H9 (cell line): ENCODE data around the gene SCN4A. TPM values are rescaled to one million over a fixed set of nuclear protein-coding genes. Genes with fewer than 3 reads are reported as not detected.
A peak's percentile ranks its signal among the peaks of the same experiment; 100 is the strongest.

Source experiments
- DNase-seq: peaks from one replicate; pipeline ENCODE4 v3.0.0-alpha.2; 2017
- H2AFZ ChIP-seq: one replicate; pipeline ENCODE4 v1.6.1; 2013; ENCODE audit warnings: mild to moderate bottlenecking, low read length, control low read depth, moderate library complexity
- H2AK5ac ChIP-seq: 2 replicates; pipeline ENCODE4 v1.6.1; 2013; ENCODE audit warnings: low read length, control low read depth, mixed read lengths; ENCODE audit not compliant: insufficient read length
- H2BK120ac ChIP-seq: one replicate; pipeline ENCODE4 v1.6.1; 2013; ENCODE audit warnings: low read depth, mild to moderate bottlenecking, low read length, control low read depth, inconsistent platforms; ENCODE audit not compliant: poor library complexity, severe bottlenecking
- H2BK12ac ChIP-seq: 2 replicates; pipeline ENCODE4 v1.6.1; 2013; ENCODE audit warnings: low read length, control low read depth, mixed read lengths, low read depth; ENCODE audit not compliant: insufficient read length
- H2BK15ac ChIP-seq: 2 replicates; pipeline ENCODE4 v1.6.1; 2013; ENCODE audit warnings: low read depth, low read length, control low read depth
- H2BK20ac ChIP-seq: one replicate; pipeline ENCODE4 v1.6.1; 2013; ENCODE audit warnings: low read depth, mild to moderate bottlenecking, low read length, control low read depth, inconsistent platforms; ENCODE audit not compliant: poor library complexity, severe bottlenecking
- H2BK5ac ChIP-seq: 2 replicates; pipeline ENCODE4 v1.6.1; 2013; ENCODE audit warnings: low read length, control low read depth, mixed read lengths; ENCODE audit not compliant: insufficient read length
- H3K14ac ChIP-seq: 2 replicates; pipeline ENCODE4 v1.6.1; 2013; ENCODE audit warnings: low read length, control low read depth; ENCODE audit not compliant: insufficient read depth
- H3K18ac ChIP-seq: 2 replicates; pipeline ENCODE4 v1.6.1; 2013; ENCODE audit warnings: low read depth, mild to moderate bottlenecking, mixed read lengths, low read length, control low read depth; ENCODE audit not compliant: insufficient read length
- H3K23ac ChIP-seq: 2 replicates; pipeline ENCODE4 v1.6.1; 2013; ENCODE audit warnings: low read length, control low read depth, mixed read lengths, low read depth; ENCODE audit not compliant: insufficient read length
- H3K23me2 ChIP-seq: 2 replicates; pipeline ENCODE4 v1.6.1; 2013; ENCODE audit warnings: low read depth, mild to moderate bottlenecking, mixed read lengths, low read length, control low read depth; ENCODE audit not compliant: insufficient read length, poor library complexity, severe bottlenecking
- H3K27ac ChIP-seq: 2 replicates; pipeline ENCODE4 v1.5.1; 2013; ENCODE audit warnings: low read length, control low read depth, mixed read lengths, low read depth; ENCODE audit not compliant: insufficient read length
- H3K27me3 ChIP-seq: 2 replicates; pipeline ENCODE4 v1.6.1; 2013; ENCODE audit warnings: low read length, control low read depth, inconsistent platforms; ENCODE audit not compliant: insufficient read depth
- H3K4ac ChIP-seq: 2 replicates; pipeline ENCODE4 v1.6.1; 2013; ENCODE audit warnings: low read depth, mild to moderate bottlenecking, control low read depth, inconsistent platforms, low read length, moderate library complexity
- H3K4me1 ChIP-seq: 2 replicates; pipeline ENCODE4 v1.6.1; 2013; ENCODE audit warnings: low read length, control low read depth, inconsistent platforms; ENCODE audit not compliant: insufficient read depth
- H3K4me2 ChIP-seq: 2 replicates; pipeline ENCODE4 v1.6.1; 2013; ENCODE audit warnings: low read length, control low read depth, mixed read lengths; ENCODE audit not compliant: insufficient read length, insufficient read depth
- H3K56ac ChIP-seq: 2 replicates; pipeline ENCODE4 v1.6.1; 2013; ENCODE audit warnings: low read depth, mild to moderate bottlenecking, mixed read lengths, low read length, control low read depth; ENCODE audit not compliant: insufficient read length
- H3K79me1 ChIP-seq: 2 replicates; pipeline ENCODE4 v1.6.1; 2013; ENCODE audit warnings: low read depth, mild to moderate bottlenecking, moderate library complexity, low read length, control low read depth, inconsistent platforms; ENCODE audit not compliant: insufficient read depth, poor library complexity, severe bottlenecking
- H3K79me2 ChIP-seq: 2 replicates; pipeline ENCODE4 v1.6.1; 2013; ENCODE audit warnings: low read length, control low read depth, inconsistent platforms; ENCODE audit not compliant: insufficient read depth
- H3K9ac ChIP-seq: 2 replicates; pipeline ENCODE4 v1.6.1; 2013; ENCODE audit warnings: low read length, control low read depth, mixed read lengths; ENCODE audit not compliant: insufficient read length; ENCODE audit errors: extremely low read depth
- H3K9me3 ChIP-seq: one replicate; pipeline ENCODE4 v1.6.1; 2013; ENCODE audit warnings: low read depth, low read length, inconsistent platforms; ENCODE audit not compliant: control insufficient read depth
- H3T11ph ChIP-seq: one replicate; pipeline ENCODE4 v1.6.1; 2013; ENCODE audit warnings: mild to moderate bottlenecking, low read length, control low read depth, inconsistent platforms
- H4K20me1 ChIP-seq: one replicate; pipeline ENCODE4 v1.6.1; 2013; ENCODE audit not compliant: control insufficient read depth, insufficient read length, insufficient read depth
- H4K5ac ChIP-seq: 2 replicates; pipeline ENCODE4 v1.6.1; 2013; ENCODE audit warnings: low read depth, mild to moderate bottlenecking, mixed read lengths, low read length, control low read depth; ENCODE audit not compliant: insufficient read length
- H4K8ac ChIP-seq: replicated peaks from 2 replicates; pipeline ENCODE4 v1.6.1; 2013; ENCODE audit warnings: low read length, control low read depth, mixed read lengths, low read depth; ENCODE audit not compliant: insufficient read length
- H4K91ac ChIP-seq: 2 replicates; pipeline ENCODE4 v1.6.1; 2013; ENCODE audit warnings: low read depth, mild to moderate bottlenecking, moderate library complexity, mixed read lengths, low read length, control low read depth; ENCODE audit not compliant: insufficient read length
- H3K27ac Mint-ChIP-seq, 3 experiments: 2 replicates in 2 of 3; 3 replicates in 1 of 3; pipeline ENCODE4 v1.8.0; 2020 to 2021; ENCODE audit warnings: mixed read lengths in 3 of 3, mild to moderate bottlenecking in 1 of 3, moderate library complexity in 1 of 3
- H3K27me3 Mint-ChIP-seq: 2 replicates; pipeline ENCODE4 v1.8.0; 2021; ENCODE audit warnings: low read depth, mild to moderate bottlenecking, moderate library complexity, mixed read lengths
- H3K36me3 Mint-ChIP-seq, 3 experiments: 2 replicates in 2 of 3; 3 replicates in 1 of 3; pipeline ENCODE4 v1.8.0; 2020 to 2021; ENCODE audit warnings: low read depth in 3 of 3, mixed read lengths in 3 of 3; ENCODE audit not compliant: insufficient read depth in 1 of 3
- H3K4me1 Mint-ChIP-seq, 2 experiments: 2 replicates each; pipeline ENCODE4 v1.8.0; 2020; ENCODE audit warnings: mixed read lengths in 2 of 2
- H3K4me3 Mint-ChIP-seq, 2 experiments: 2 replicates in 1 of 2; 3 replicates in 1 of 2; pipeline ENCODE4 v1.8.0; 2020 to 2021; ENCODE audit warnings: mild to moderate bottlenecking in 2 of 2, mixed read lengths in 2 of 2, moderate library complexity in 1 of 2
- H3K9me3 Mint-ChIP-seq, 2 experiments: 2 replicates in 1 of 2; 3 replicates in 1 of 2; pipeline ENCODE4 v1.8.0; 2020; ENCODE audit warnings: mild to moderate bottlenecking in 2 of 2, mixed read lengths in 2 of 2, moderate library complexity in 1 of 2
- WGBS: extraction: QIAGEN DNeasy Blood & Tissue Kit; methylation state at CpG from one replicate; pipeline ENCODE4 v1.1.7; 2013; ENCODE audit warnings: missing lambda C conversion rate, low lambda C conversion rate, mixed read lengths; ENCODE audit not compliant: insufficient read length; ENCODE audit errors: extremely low coverage; 5-methylcytosine and 5-hydroxymethylcytosine counted together
- total RNA-seq: library from RNA; stranded (reverse); gene quantifications from 2 replicates; pipeline ENCODE4 v1.2.1, GENCODE V29; 2021
- TF ChIP-seq, protein P1 (sequence below): fragments of 200-600 bp; sonication (generic); conservative IDR thresholded peaks from 3 replicates; pipeline ENCODE4 v1.8.0; 2021; ENCODE audit warnings: antibody characterized with exemption, mild to moderate bottlenecking

The SCN4A gene
- total RNA-seq, 1 experiment from 2014 or later, result 5.8 TPM

- H3K4me2 ChIP-seq, result no peak overlapping the region
- Mint-ChIP-seq H3K27me3 (no peaks in the 10 kb centered on the region), H3K4me3 (no peak overlapping the region), H3K4me1 (peaks cover 2 to 6% of the 10 kb centered on the region in 2 experiments; a peak in 2 of 4 replicates), H3K36me3 (peaks cover 0 to 4% (median 2%) of the 10 kb centered on the region in 3 experiments; a peak in 4 of 7 replicates), H3K27ac (peak overlapping the region in 1 of 3 experiments; percentile 40; a peak in 1 of 7 replicates), H3K9me3 (no peaks in the 10 kb centered on the region)
- no peak overlapping the region for H2AK5ac ChIP-seq
- no peaks in the 10 kb centered on the region for H3K79me1 ChIP-seq
- no peak overlapping the region for H2BK5ac ChIP-seq
- no peaks in the 10 kb centered on the region for H4K20me1 ChIP-seq
- H4K8ac ChIP-seq, result no peak overlapping the region
- H3K56ac ChIP-seq, result no peak overlapping the region
- no peak overlapping the region for H3K9ac ChIP-seq
- H3K14ac ChIP-seq, result no peak overlapping the region
- WGBS, result no CpG with 5 or more reads among the region's 9 CpGs
- no peaks in the 10 kb centered on the region for H3K9me3 ChIP-seq
- no peak overlapping the region for H4K91ac ChIP-seq
- no peak overlapping the region for H3K23ac ChIP-seq
- no peak overlapping the region for H2AFZ ChIP-seq
- no peaks in the 10 kb centered on the region for H3K4me1 ChIP-seq
- H2BK20ac ChIP-seq, result no peak overlapping the region
- H3T11ph ChIP-seq, result no peak overlapping the region
- no peak overlapping the region for H2BK120ac ChIP-seq
- no peak overlapping the region for H3K27ac ChIP-seq
- no peak overlapping the region for H4K5ac ChIP-seq
- no peaks in the 10 kb centered on the region for H3K23me2 ChIP-seq
- no peak for DNase-seq
- H2BK15ac ChIP-seq, result no peak overlapping the region
- H2BK12ac ChIP-seq, result no peak overlapping the region
- no peak overlapping the region for H3K4ac ChIP-seq
- no peak overlapping the region for H3K18ac ChIP-seq
- no peaks in the 10 kb centered on the region for H3K79me2 ChIP-seq
- TF ChIP-seq, protein P1, sequence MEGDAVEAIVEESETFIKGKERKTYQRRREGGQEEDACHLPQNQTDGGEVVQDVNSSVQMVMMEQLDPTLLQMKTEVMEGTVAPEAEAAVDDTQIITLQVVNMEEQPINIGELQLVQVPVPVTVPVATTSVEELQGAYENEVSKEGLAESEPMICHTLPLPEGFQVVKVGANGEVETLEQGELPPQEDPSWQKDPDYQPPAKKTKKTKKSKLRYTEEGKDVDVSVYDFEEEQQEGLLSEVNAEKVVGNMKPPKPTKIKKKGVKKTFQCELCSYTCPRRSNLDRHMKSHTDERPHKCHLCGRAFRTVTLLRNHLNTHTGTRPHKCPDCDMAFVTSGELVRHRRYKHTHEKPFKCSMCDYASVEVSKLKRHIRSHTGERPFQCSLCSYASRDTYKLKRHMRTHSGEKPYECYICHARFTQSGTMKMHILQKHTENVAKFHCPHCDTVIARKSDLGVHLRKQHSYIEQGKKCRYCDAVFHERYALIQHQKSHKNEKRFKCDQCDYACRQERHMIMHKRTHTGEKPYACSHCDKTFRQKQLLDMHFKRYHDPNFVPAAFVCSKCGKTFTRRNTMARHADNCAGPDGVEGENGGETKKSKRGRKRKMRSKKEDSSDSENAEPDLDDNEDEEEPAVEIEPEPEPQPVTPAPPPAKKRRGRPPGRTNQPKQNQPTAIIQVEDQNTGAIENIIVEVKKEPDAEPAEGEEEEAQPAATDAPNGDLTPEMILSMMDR, result no peak
- no peaks in the 10 kb centered on the region for H3K27me3 ChIP-seq
Measured at GRCh38 chr17:63948521-63948920, 24.2 kb downstream of the SCN4A start.
